GM12873 (cell line): ENCODE results near the gene SFI1.

Experiments
- TF ChIP-seq, protein P1 (sequence below): IDR thresholded peaks from 2 replicates; pipeline ENCODE4 v1.5.1; 2012; ENCODE audit warnings: low read depth, mild to moderate bottlenecking, moderate library complexity, low read length, control low read depth; ENCODE audit not compliant: insufficient read depth; ENCODE audit errors: missing control alignments

The SFI1 gene

DNA sequence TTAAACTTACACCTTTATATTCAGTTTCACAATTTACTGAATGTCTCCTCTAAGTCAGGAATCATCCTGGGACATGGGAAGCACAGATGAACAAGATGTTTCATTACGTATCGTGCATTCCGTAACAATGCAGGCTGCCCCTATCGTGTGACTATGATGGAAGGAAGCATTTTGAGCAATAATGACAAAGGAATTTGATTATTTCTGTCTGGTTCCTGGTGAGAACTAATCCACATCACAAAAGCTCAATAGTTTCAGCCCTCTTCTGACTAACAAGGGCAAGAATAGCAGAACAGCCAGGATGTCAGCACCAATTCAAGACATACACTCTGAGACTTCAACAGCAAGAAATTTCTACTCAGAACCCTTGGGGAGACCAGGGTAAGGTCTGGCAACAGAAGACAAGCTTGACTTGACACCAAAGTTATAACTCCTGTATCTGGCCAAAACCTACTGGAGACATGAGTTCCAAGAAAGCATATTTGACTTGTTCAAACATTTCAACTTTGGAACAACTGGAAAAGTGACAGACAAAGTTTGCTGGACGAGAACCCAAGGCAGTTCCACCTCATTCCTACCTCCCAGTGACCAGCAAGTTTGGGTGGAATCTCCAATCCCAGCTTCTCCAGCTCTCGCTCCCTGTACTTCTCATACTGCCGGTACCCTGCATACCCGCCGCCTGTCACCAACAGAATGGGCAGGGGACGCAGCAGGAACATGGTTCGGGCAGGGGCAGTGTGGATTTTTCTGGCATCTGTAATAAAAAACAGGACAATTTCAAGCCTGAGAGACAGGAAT is 151.4 kb downstream of the SFI1 start:
- TF ChIP-seq, protein P1, sequence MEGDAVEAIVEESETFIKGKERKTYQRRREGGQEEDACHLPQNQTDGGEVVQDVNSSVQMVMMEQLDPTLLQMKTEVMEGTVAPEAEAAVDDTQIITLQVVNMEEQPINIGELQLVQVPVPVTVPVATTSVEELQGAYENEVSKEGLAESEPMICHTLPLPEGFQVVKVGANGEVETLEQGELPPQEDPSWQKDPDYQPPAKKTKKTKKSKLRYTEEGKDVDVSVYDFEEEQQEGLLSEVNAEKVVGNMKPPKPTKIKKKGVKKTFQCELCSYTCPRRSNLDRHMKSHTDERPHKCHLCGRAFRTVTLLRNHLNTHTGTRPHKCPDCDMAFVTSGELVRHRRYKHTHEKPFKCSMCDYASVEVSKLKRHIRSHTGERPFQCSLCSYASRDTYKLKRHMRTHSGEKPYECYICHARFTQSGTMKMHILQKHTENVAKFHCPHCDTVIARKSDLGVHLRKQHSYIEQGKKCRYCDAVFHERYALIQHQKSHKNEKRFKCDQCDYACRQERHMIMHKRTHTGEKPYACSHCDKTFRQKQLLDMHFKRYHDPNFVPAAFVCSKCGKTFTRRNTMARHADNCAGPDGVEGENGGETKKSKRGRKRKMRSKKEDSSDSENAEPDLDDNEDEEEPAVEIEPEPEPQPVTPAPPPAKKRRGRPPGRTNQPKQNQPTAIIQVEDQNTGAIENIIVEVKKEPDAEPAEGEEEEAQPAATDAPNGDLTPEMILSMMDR: no peak

DNA sequence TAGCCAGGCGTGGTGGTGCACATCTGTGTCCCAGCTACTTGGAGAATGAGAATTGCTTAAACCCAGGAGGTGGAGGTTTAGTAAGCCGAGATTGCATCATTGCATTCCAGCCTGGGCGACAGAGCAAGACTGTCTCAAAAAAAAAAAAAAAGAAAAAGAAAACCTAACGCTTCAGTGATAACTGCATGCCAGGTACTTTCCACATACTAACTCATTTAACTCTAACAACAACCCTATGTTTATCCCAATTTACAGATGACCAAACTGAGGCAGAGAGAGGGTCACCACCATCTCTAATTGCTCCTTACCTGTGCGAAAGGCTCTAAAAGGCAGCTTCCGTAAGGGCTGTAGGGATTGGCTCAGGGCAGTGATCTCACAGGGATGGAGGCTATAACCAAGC is 154.1 kb downstream of the SFI1 start:
- TF ChIP-seq, protein P1: no peak

DNA sequence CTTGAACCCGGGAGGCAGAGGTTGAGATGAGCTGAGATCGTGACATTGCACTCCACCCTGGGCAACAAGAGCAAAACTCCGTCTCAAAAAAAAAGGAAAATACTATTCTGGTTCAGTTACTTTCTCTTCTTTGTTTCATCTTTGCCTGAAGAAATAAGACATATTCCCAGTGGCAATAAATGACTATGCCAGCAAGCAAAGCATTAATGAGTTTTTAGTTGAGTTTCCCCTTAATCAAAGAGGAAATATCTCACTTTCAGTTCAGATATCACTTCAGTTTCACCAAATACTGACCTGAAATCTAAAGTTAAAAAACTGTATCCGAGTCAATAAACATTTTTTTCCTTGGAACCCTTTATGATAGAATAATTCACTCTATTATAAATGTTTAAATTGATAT is 155.3 kb downstream of the SFI1 start:
- TF ChIP-seq, protein P1: no peak

GRCh38 chr22:31652088-31652487 is 155.8 kb downstream of the SFI1 start:
- TF ChIP-seq, protein P1: no peak

GRCh38 chr22:31652911-31653684 is 156.8 kb downstream of the SFI1 start:
- TF ChIP-seq, protein P1: no peak

GRCh38 chr22:31653944-31654343 is 157.6 kb downstream of the SFI1 start:
- TF ChIP-seq, protein P1: no peak

- TF ChIP-seq, protein P1: no peak
Measured at GRCh38 chr22:31654408-31654807, 158.1 kb downstream of the SFI1 start.
